ENCODE results near the gene ALG3. TPM values are rescaled to one million over a fixed set of nuclear protein-coding genes. Genes with fewer than 3 reads are reported as not detected.

ALG3 gene
- total and polyA plus RNA-seq, 9 of the 15 experiments (the other 6 are each of a cell fraction or from before 2014, with no cell fraction given) = 37.5 to 107 (median 80.1) TPM

DNA sequence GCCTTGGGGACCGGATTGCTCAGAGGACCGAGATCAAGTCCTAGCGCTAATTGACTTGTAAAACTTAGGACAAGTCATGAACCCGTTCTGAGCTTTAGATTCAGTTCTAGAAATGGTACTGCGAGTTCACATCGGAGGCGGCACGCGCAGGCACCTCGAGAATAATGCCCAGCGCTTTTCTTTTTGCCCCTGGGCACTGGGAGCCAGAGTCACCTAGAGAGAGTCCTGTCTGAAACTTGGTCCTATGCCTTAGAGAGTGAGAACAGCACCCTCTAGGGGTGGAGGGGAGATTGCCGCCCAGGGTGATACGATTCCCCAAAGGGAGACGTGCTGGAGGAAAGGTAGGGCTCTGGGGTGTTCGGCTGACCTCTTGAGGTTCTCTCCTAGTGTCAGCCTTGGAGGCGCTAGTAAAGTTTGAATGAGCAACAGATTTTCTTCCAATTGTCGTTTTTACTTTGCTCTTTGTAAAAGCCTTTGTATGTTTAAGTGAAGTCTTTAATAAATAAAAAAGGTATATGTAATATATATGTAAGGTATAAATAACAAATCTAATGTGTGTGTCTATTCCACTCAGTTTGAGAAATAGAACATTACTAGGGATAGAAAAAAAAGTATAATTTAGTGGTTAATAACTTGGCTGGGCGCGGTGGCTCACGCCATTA is 1.5 kb upstream of the ALG3 start (continued):
- TF ChIP-seq, protein P1, sequence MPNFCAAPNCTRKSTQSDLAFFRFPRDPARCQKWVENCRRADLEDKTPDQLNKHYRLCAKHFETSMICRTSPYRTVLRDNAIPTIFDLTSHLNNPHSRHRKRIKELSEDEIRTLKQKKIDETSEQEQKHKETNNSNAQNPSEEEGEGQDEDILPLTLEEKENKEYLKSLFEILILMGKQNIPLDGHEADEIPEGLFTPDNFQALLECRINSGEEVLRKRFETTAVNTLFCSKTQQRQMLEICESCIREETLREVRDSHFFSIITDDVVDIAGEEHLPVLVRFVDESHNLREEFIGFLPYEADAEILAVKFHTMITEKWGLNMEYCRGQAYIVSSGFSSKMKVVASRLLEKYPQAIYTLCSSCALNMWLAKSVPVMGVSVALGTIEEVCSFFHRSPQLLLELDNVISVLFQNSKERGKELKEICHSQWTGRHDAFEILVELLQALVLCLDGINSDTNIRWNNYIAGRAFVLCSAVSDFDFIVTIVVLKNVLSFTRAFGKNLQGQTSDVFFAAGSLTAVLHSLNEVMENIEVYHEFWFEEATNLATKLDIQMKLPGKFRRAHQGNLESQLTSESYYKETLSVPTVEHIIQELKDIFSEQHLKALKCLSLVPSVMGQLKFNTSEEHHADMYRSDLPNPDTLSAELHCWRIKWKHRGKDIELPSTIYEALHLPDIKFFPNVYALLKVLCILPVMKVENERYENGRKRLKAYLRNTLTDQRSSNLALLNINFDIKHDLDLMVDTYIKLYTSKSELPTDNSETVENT (CRISPR knock-in tag; IDR thresholded peaks at IDR 0.05) = no peak
- TF ChIP-seq TFAP4 (CRISPR knock-in tag; IDR thresholded peaks at IDR 0.05; ENCODE audit: borderline replicate concordance) (no peak), TCF7 (IDR thresholded peaks at IDR 0.05; ENCODE audit: borderline replicate concordance) (no peak), BCL6 (CRISPR knock-in tag; IDR thresholded peaks at IDR 0.05) (no peak), E2F6 (IDR thresholded peaks at IDR 0.05; ENCODE audit: borderline replicate concordance in 1 of 2, extremely low read depth in 1 of 2, insufficient read depth in 1 of 2, insufficient read length in 1 of 2, low read depth in 1 of 2, low read length in 1 of 2, poor library complexity in 1 of 2, severe bottlenecking in 1 of 2) (peak in 1 of 2 experiments; percentile 10), ZNF232 (CRISPR knock-in tag; IDR thresholded peaks at IDR 0.05) (no peak), ZNF184 (CRISPR knock-in tag; IDR thresholded peaks at IDR 0.05) (no peak), EHMT2 (IDR thresholded peaks at IDR 0.05) (peak; percentile 30; the same call in 1 of the 2 replicates), MXI1 (IDR thresholded peaks at IDR 0.05; ENCODE audit: low read depth, low read length) (no peak), RB1 (IDR thresholded peaks at IDR 0.05; ENCODE audit: low read depth) (peak; percentile 58; the same call in 1 of the 2 replicates), CSDE1 (IDR thresholded peaks at IDR 0.05) (no peak), NELFE (IDR thresholded peaks at IDR 0.05; ENCODE audit: insufficient read depth, insufficient read length) (no peak), POLR2H (tag; IDR thresholded peaks at IDR 0.05; ENCODE audit: low read depth) (no peak), MEF2A (IDR thresholded peaks at IDR 0.05; ENCODE audit: control insufficient read depth, low read depth, low read length) (no peak)
- TF ChIP-seq, protein P2, sequence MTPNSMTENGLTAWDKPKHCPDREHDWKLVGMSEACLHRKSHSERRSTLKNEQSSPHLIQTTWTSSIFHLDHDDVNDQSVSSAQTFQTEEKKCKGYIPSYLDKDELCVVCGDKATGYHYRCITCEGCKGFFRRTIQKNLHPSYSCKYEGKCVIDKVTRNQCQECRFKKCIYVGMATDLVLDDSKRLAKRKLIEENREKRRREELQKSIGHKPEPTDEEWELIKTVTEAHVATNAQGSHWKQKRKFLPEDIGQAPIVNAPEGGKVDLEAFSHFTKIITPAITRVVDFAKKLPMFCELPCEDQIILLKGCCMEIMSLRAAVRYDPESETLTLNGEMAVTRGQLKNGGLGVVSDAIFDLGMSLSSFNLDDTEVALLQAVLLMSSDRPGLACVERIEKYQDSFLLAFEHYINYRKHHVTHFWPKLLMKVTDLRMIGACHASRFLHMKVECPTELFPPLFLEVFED (CRISPR knock-in tag; conservative IDR thresholded peaks at IDR 0.05) = no peak
- TF ChIP-seq, protein P3, sequence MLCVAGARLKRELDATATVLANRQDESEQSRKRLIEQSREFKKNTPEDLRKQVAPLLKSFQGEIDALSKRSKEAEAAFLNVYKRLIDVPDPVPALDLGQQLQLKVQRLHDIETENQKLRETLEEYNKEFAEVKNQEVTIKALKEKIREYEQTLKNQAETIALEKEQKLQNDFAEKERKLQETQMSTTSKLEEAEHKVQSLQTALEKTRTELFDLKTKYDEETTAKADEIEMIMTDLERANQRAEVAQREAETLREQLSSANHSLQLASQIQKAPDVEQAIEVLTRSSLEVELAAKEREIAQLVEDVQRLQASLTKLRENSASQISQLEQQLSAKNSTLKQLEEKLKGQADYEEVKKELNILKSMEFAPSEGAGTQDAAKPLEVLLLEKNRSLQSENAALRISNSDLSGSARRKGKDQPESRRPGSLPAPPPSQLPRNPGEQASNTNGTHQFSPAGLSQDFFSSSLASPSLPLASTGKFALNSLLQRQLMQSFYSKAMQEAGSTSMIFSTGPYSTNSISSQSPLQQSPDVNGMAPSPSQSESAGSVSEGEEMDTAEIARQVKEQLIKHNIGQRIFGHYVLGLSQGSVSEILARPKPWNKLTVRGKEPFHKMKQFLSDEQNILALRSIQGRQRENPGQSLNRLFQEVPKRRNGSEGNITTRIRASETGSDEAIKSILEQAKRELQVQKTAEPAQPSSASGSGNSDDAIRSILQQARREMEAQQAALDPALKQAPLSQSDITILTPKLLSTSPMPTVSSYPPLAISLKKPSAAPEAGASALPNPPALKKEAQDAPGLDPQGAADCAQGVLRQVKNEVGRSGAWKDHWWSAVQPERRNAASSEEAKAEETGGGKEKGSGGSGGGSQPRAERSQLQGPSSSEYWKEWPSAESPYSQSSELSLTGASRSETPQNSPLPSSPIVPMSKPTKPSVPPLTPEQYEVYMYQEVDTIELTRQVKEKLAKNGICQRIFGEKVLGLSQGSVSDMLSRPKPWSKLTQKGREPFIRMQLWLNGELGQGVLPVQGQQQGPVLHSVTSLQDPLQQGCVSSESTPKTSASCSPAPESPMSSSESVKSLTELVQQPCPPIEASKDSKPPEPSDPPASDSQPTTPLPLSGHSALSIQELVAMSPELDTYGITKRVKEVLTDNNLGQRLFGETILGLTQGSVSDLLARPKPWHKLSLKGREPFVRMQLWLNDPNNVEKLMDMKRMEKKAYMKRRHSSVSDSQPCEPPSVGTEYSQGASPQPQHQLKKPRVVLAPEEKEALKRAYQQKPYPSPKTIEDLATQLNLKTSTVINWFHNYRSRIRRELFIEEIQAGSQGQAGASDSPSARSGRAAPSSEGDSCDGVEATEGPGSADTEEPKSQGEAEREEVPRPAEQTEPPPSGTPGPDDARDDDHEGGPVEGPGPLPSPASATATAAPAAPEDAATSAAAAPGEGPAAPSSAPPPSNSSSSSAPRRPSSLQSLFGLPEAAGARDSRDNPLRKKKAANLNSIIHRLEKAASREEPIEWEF (CRISPR knock-in tag; IDR thresholded peaks at IDR 0.05) = no peak

Data from K562 (cell line).